Suprapubic skin (tissue), 4 donors: ENCODE measurements around the gene GBGT1.

ENCODE experiments used
- CTCF ChIP-seq, 2 donors: fragments of 200-600 bp in 1 of 2; fragments of 450-650 bp in 1 of 2; sonication (generic) in 1 of 2; IDR thresholded peaks; one replicate each; pipeline ENCODE4 v1.5.1; 2016 to 2019; ENCODE audit warnings: antibody characterized with exemption in 2 of 2, mild to moderate bottlenecking in 1 of 2, moderate library complexity in 1 of 2
- POLR2A ChIP-seq, 2 donors: fragments of 450-650 bp; IDR thresholded peaks; one replicate each; pipeline ENCODE4 v1.6.1; 2017; ENCODE audit warnings: antibody characterized with exemption in 2 of 2, mild to moderate bottlenecking in 2 of 2, moderate library complexity in 2 of 2
- POLR2AphosphoS5 ChIP-seq, 3 donors: sonication (generic); formaldehyde crosslinking; IDR thresholded peaks; one replicate each; pipeline ENCODE4 v1.6.1; 2017; ENCODE audit warnings: antibody characterized with exemption in 3 of 3

DNA sequence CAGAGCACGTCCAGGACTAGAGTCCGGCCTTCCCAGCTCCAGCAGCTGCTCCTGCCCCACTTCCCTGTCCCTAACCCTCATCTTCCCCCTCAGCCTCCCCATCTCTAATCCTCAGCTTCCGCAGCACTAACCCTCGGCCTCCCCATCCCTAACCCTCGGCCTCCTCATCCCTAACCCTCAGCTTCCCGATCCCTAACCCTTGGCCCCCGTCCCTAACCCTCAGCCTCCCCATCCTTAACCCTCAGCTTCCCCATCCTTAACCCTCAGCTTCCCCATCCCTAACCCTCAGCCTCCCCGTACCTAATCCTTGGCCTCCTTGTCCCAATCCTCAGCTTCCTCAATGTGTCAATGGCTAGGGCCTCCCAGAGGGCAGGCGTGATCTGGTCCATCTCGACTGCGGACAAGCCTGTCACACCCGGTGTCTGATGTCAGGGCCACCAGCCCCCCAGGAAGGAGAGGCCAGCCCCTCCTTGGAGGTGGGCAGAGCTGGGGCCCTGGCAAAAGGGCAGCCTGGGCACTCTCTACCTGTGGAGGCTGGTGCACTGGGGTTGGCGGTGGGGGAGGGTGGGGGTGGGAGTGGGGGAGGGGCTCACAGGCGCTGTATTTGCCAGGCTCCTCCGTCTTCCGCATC lies 43.9 kb upstream of the GBGT1 start:
- no peak for TF ChIP-seq POLR2A (IDR thresholded peaks at IDR 0.05)
- no peak for TF ChIP-seq CTCF (IDR thresholded peaks at IDR 0.05)
- TF ChIP-seq POLR2AphosphoS5 (IDR thresholded peaks at IDR 0.05) = no peak
